HEK293T (cell line): ENCODE data around the gene PCNX1.

ENCODE experiments used
- ARNT ChIP-seq: fragments of 450-650 bp; IDR thresholded peaks from 2 replicates; pipeline ENCODE4 v1.6.1; 2017; ENCODE audit warnings: mild to moderate bottlenecking
- BHLHE40 ChIP-seq: fragments of 450-650 bp; IDR thresholded peaks from 2 replicates; pipeline ENCODE4 v1.6.1; 2016; ENCODE audit warnings: mild to moderate bottlenecking, moderate library complexity, borderline replicate concordance
- CTBP1 ChIP-seq: fragments of 450-650 bp; IDR thresholded peaks from 2 replicates; pipeline ENCODE4 v1.6.1; 2016; ENCODE audit warnings: borderline replicate concordance
- ELF4 ChIP-seq: fragments of 450-650 bp; IDR thresholded peaks from 2 replicates; pipeline ENCODE4 v1.6.1; 2017; ENCODE audit warnings: antibody characterized with exemption
- FOXA1 ChIP-seq: fragments of 450-650 bp; IDR thresholded peaks from 2 replicates; pipeline ENCODE4 v1.6.1; 2016; ENCODE audit warnings: mild to moderate bottlenecking
- FOXK2 ChIP-seq: fragments of 450-650 bp; IDR thresholded peaks from 2 replicates; pipeline ENCODE4 v1.6.1; 2016; ENCODE audit warnings: mild to moderate bottlenecking
- FOXM1 ChIP-seq: fragments of 450-650 bp; IDR thresholded peaks from 2 replicates; pipeline ENCODE4 v1.6.1; 2017; ENCODE audit warnings: mild to moderate bottlenecking, borderline replicate concordance
- HDGF ChIP-seq: fragments of 450-650 bp; IDR thresholded peaks from 2 replicates; pipeline ENCODE4 v1.6.1; 2017; ENCODE audit warnings: antibody characterized with exemption, borderline replicate concordance
- L3MBTL2 ChIP-seq: fragments of 450-650 bp; conservative IDR thresholded peaks from 2 replicates; pipeline ENCODE4 v1.6.1; 2016; ENCODE audit warnings: mild to moderate bottlenecking
- SP1 ChIP-seq: fragments of 450-650 bp; IDR thresholded peaks from 2 replicates; pipeline ENCODE4 v1.6.1; 2017
- SUZ12 ChIP-seq: fragments of 450-650 bp; IDR thresholded peaks from 2 replicates; pipeline ENCODE4 v1.6.1; 2016; ENCODE audit warnings: mild to moderate bottlenecking
- TARDBP ChIP-seq: fragments of 450-650 bp; IDR thresholded peaks from 2 replicates; pipeline ENCODE4 v1.6.1; 2016
- ZNF384 ChIP-seq: fragments of 450-650 bp; IDR thresholded peaks from 2 replicates; pipeline ENCODE4 v1.6.1; 2016
- TF ChIP-seq, protein P1 (sequence below): fragments of 450-650 bp; IDR thresholded peaks from 2 replicates; pipeline ENCODE4 v1.6.1; 2016

GRCh38 chr14:70924521-70924920 lies 17.3 kb downstream of the PCNX1 start:
- TF ChIP-seq FOXA1: no peak
- no peak for TF ChIP-seq ARNT
- no peak for TF ChIP-seq FOXK2
- no peak for TF ChIP-seq HDGF
- TF ChIP-seq BHLHE40: no peak
- no peak for TF ChIP-seq TARDBP
- no peak for TF ChIP-seq FOXM1
- TF ChIP-seq, protein P1, sequence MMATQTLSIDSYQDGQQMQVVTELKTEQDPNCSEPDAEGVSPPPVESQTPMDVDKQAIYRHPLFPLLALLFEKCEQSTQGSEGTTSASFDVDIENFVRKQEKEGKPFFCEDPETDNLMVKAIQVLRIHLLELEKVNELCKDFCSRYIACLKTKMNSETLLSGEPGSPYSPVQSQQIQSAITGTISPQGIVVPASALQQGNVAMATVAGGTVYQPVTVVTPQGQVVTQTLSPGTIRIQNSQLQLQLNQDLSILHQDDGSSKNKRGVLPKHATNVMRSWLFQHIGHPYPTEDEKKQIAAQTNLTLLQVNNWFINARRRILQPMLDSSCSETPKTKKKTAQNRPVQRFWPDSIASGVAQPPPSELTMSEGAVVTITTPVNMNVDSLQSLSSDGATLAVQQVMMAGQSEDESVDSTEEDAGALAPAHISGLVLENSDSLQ: no peak
- TF ChIP-seq SP1: no peak
- TF ChIP-seq ELF4: no peak
- no peak for TF ChIP-seq CTBP1
- TF ChIP-seq ZNF384: no peak
- no peak for TF ChIP-seq SUZ12
- no peak for TF ChIP-seq L3MBTL2
